ENCODE measurements around the gene POLR2I.

GRCh38 chr19:36113894-36114720 lies 568 bp downstream of the POLR2I start:
- TF ChIP-seq, protein P1, sequence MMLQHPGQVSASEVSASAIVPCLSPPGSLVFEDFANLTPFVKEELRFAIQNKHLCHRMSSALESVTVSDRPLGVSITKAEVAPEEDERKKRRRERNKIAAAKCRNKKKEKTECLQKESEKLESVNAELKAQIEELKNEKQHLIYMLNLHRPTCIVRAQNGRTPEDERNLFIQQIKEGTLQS (IDR thresholded peaks at IDR 0.05): no peak
- no peak for TF ChIP-seq SP1 (IDR thresholded peaks at IDR 0.05)
